NCI-H2029 treated with DMSO at 0.1 percent for 48 hours (cell line): Measurements from ENCODE around the gene STRAP.

Experiments used
- DNase-seq: peaks from one replicate; lab custom pipeline; 2025; lab: John Stamatoyannopoulos, UW

STRAP gene

DNA sequence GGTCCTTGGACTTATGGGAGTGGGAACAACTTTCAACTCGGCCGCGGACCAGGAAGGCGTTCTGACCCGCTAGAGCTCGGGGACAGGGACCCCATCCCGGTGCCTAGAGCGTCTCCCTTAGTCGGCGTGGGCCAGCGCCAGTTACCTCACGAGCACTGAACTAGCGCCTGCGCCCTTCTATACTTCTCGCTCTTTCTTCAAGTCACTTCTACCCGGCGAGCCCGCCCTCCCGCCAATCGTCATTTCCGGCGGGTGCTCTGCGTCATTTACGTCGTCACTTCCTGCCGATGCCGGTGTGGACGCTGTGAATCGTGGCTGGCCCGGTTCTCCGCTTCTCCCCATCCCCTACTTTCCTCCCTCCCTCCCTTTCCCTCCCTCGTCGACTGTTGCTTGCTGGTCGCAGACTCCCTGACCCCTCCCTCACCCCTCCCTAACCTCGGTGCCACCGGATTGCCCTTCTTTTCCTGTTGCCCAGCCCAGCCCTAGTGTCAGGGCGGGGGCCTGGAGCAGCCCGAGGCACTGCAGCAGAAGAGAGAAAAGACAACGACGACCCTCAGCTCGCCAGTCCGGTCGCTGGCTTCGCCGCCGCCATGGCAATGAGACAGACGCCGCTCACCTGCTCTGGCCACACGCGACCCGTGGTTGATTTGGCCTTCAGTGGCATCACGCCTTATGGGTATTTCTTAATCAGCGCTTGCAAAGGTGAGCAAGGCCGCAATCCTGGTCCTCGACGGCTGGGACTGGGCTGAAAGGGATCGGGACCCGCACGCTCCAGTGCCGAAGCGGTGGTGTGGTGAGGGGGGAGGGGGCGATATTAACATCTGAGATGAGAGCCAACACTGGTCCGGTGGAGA lies at the start of gene STRAP:
Gene STRAP (plus strand): TSS at position 270 of the 854 bp plus-strand sequence. CDS start 321 bp downstream, at position 591.
- peak; percentile 92 for DNase-seq

GRCh38 chr12:15834575-15834974 lies 47.6 kb upstream of the STRAP start:
- DNase-seq = no peak

DNA sequence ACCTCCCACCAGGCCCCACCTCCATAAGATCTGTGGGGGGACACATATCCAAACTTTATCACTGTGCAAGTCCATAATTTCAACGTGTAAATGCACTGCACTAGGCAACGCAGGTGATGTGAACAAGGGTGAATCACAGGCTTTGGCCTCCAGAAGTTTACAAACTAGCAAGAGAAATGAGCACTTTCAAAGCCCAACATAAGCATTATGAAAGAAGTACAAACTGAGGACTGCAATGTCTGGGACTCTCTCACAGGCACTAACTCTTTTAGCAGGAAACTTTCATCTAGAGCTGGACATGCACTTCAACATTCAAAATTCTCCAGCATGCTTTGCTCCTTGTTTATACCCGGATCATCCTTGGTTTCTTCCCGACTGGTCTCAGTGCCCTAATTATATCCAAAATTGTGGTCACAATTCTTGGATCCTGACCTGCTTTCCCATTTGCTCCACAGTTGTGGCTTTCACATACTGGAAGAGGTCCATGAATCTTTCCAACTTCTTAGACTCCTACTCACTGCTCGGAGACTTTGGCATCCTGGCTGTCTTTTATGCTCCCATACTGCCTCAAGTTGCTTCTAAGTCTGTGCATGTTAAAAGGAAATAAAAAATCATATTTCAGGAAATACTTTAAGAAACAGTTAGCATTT lies 44.9 kb upstream of the STRAP start:
- no peak for DNase-seq

DNA sequence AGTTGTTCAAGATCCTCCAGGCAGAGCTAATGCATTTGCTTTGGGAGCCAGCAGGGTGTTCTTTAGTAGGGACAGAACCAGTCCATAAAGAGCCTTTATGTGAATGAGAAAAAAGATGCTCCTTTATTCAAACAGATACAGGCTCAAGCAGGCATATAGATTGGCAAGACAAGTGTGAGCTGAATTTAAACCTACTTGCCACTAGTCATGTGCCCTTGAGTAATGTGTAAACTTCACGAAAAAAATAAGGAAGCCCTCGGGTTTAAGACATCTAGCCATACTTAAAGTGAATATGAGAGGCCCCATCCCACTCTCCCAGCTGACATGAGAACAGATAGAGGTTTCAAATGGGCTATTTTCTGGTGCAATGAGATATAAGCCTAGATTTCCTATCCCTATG lies 43.1 kb upstream of the STRAP start:
- no peak for DNase-seq

DNA sequence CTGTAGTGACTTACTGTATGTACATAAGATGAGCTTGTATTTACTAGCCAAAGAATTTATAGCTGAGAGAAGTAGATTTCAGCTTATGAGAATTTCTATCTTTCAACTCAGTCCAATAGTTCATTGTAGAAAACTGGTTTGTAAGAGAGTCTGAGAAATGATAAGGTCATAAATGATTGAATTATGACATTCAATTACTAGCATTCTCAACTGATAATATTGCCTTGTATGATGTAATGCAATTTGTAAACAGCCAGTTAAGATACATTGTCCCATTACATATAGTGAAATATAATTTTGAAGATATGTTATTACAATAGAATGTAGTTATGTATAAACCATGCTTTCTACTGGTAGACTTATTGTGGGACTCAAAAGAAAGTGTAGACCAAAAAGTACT lies 42.5 kb upstream of the STRAP start:
- no peak for DNase-seq

DNA sequence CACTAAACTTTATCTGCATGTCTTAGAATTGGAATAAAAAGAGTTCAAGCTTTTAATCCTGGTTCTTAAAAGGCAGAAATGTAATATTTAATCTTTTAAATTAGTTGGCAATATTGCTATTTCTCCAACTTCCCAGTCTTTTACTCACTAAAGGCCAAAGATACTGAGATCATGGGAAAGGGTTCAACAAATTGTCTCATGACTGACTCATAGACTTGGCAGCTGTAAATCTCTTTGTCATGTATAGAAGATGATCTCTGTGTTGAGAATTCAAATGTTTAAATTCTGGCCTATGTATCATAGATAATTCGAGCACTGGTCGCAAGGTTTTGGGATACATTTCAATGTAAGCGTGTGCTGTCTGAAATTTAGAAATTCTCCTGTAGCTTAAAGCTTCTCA lies 40.1 kb upstream of the STRAP start:
- DNase-seq = no peak

GRCh38 chr12:15846887-15847286 lies 35.3 kb upstream of the STRAP start:
- DNase-seq = no peak

DNA sequence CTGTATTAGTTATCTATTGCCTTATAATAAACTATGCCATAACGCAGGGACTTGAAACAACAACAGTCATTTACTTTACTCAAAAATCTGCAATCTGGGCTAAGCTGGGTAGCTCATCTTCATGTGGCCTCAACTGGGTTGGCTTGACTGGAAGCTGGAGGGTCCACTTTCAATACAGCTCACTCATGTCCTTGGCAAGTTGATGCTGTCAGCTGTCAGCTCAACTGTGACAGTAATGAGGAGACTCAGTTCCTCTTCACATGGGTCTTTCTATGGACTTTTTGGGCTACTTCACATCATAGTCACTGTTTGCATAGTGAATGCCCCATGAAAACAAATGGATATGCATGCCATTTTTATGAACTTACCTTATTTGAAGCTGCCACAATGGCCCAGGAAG lies 33.6 kb upstream of the STRAP start:
- DNase-seq = no peak

GRCh38 chr12:15851045-15851620 lies 31.1 kb upstream of the STRAP start:
- DNase-seq = no peak

DNA sequence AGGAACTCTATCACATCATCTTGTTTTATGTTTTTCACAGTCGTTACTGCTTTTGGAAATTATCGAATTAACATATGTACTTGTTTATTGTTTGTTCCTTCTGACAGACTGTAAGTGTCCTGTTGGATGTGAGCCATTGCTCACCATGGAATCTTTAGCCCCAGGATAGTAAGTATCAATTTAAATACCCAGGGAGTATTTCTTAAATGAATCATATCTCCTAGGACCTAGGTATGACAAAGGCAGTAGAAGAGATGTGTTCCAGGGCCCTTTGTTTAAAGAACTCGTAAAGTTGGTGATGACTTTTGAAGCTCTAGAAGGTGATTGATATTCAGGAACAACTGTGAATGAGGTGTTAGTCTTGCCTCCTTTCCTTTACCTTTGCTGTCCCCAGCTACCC lies 30.3 kb upstream of the STRAP start:
- DNase-seq = no peak

GRCh38 chr12:15852383-15852782 lies 29.8 kb upstream of the STRAP start:
- no peak for DNase-seq

DNA sequence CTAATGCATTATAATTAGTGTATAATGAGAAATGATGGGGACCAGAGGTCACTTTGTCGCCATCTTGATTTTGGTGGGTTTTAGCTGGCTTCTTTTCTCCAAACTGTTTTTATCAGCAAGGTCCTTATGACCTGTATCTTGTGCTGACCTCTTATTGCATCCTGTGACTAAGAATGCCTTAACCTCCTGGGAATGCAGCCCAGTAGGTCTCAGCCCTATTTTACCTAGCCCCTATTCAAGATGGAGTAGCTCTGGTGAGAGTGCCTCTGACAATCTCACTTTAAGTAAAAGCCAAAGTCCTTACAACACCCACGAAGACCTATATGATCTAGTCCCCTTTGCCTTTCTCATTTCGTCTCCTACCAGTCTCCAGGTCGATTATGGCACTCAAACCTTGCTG lies 28.3 kb upstream of the STRAP start:
- DNase-seq = no peak

GRCh38 chr12:15854916-15855315 lies 27.3 kb upstream of the STRAP start:
- DNase-seq = no peak

GRCh38 chr12:15855646-15856045 lies 26.5 kb upstream of the STRAP start:
- no peak for DNase-seq

- peak; percentile 27 for DNase-seq
These were observed 25.8 kb upstream of the STRAP start for GRCh38 chr12:15856097-15856982.

- DNase-seq = no peak
These were observed 23.8 kb upstream of the STRAP start for GRCh38 chr12:15858353-15858752.

GRCh38 chr12:15859116-15859515 lies 23.1 kb upstream of the STRAP start:
- no peak for DNase-seq

GRCh38 chr12:15861404-15861803 lies 20.8 kb upstream of the STRAP start:
- DNase-seq = no peak

DNA sequence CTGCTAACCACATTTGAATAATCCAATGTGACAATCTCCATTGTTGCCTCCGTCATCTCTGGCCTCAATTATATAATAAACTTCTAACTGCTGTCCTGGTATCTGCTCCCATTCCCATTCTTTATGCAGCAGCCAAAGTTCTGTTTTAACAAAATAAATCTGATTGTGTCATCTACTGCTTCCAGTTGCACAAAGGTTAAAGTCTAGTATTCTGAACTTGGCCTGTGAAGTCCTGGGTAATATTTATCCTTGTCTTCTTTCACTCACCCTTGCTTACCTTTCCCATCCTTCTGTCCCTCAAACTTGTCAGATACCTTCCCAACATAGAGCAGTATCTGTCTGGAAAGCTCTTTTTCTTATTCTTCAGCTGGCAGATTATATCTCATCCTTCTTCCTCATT lies 19.3 kb upstream of the STRAP start:
- no peak for DNase-seq

GRCh38 chr12:15863372-15863771 lies 18.8 kb upstream of the STRAP start:
- DNase-seq = no peak

DNA sequence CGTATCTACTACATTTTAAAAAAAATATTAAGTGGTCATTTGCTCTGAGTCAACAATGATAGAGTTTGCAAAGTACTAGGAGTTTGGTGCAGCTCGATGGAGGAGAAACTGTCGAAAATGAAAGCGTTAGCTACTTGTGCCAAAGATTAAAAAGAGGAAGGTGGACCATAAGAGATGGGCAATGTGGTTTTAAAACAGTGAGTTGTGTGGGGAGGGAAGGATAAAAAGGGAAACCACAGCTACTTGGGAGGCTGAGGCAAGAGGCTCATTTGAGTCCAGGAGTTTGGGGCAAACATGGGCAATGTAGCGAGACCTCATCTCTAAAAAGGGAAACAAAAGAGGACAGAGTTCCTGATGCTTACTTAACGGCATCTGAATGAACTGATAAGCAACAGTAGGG lies 18.2 kb upstream of the STRAP start:
- no peak for DNase-seq

DNA sequence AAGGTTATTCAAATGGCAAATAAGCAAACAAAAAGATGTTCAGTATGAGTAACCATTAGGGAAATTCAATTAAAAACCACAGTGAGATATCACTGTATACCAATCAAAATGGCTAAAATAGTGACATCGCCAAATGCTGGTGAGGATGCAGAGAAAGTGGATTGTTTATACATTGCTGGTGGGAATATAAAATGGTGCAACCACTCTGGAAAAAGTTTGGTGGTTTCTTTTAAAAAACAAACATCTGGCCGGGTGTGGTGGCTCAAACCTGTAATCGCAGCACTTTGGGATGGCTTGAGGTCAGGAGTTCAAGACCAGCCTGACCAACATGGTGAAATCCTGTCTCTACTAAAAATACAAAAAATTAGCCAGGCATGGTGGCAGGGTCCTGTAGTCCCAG lies 14.0 kb upstream of the STRAP start:
- DNase-seq = no peak
